GM19099 (cell line): ENCODE results near the gene DIS3L.

Experiments used
- POLR2A ChIP-seq: IDR thresholded peaks from 3 replicates; pipeline ENCODE4 v1.6.1; 2011; ENCODE audit warnings: low read depth; ENCODE audit not compliant: insufficient read length; ENCODE audit errors: extremely low read depth

Gene DIS3L

GRCh38 chr15:66269326-66270090, 23.9 kb upstream of the DIS3L start:
- TF ChIP-seq POLR2A, result no peak

DNA sequence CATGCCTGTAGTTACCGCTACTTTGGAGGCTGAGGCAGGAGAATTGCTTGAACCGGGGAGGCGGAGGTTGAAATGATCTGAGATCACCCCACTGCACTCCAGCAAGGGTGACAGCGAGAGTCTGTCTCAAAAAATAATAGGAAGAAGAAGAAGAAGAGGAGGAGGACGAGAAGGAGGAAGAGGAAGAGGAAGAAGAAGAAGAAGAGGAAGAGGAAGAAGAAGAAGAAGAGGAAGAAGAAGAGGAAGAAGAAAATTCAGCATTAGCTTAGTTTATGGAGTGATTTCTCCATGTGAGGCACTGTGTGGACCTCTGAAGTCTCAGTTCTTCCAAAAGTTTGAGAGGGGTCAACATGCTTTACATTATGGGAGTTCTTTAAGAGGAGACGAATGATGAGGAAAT, 22.4 kb upstream of the DIS3L start:
- no peak for TF ChIP-seq POLR2A

GRCh38 chr15:66275352-66275751, 18.0 kb upstream of the DIS3L start:
- no peak for TF ChIP-seq POLR2A

GRCh38 chr15:66276546-66276945, 16.8 kb upstream of the DIS3L start:
- no peak for TF ChIP-seq POLR2A

GRCh38 chr15:66278056-66278455, 15.3 kb upstream of the DIS3L start:
- no peak for TF ChIP-seq POLR2A

DNA sequence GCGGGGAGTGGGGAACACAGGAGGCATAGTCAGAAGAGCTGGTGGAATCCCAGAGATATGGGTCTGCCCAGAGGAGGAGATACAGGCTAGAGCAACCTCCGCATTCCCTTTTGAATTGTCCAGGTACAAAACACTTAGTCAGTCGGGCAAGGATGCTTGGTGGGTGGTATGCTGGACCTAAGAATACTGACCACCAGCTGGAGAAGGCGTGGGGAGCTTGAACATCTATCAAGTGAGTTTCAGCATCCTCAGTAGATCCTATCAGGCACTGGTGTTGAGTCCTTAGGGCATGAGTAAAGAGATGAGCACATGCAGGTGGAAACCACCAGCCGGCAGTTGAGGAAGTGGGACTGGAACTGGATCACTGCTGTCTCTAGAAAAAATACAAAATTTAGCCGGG, 14.7 kb upstream of the DIS3L start:
- TF ChIP-seq POLR2A, result no peak

DNA sequence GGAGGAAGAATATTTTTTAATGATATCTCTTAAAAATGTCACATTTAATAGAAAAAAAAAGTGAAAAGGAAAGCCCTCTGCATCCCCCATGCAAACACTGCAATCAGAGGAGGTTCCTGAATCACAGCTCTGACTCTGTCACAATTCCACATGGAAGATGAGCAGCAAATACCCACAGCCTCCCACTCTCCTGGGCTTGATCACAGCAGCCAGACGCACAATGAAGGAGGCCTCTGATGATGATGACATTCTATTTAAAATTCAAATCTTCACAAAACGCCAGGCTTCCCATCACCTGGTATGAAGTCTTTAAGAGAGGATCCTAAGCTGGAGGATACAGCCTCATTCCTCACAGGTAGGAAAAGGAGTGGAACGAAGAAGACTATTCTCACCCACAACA, 9.1 kb upstream of the DIS3L start:
- no peak for TF ChIP-seq POLR2A

GRCh38 chr15:66285533-66286280, 7.7 kb upstream of the DIS3L start:
- no peak for TF ChIP-seq POLR2A

DNA sequence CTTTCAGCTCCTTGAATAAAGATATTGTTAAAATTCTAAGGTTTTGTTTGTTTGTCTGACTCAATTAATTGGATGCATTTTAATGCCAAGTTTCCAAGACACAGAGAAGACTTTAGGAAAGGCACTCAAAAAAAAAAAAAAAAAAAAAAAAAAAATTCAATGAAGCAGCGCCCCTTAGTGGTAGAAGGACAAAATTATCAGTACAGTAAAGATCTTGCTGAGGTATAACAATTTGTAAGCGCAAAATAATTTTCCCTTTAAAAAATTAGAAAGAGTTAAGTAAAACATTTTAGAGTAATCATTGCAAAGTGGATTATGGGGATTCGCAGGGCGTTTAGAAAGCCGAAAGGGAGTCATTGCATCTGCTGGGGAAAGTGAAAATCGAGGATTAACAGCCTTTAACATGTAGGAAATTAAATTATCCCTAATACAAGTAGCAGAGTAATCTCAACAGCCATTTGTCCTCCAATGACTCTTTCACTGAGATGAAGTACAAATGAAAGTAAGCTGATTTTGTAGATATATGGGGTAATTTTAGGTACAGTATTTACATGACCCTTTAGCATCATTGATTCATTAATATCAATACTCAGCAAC, 5.8 kb upstream of the DIS3L start:
- no peak for TF ChIP-seq POLR2A

- no peak for TF ChIP-seq POLR2A
Measured at GRCh38 chr15:66288093-66288492, 5.3 kb upstream of the DIS3L start.

GRCh38 chr15:66288551-66289185, 4.7 kb upstream of the DIS3L start:
- TF ChIP-seq POLR2A, result no peak

GRCh38 chr15:66290007-66290406, 3.4 kb upstream of the DIS3L start:
- no peak for TF ChIP-seq POLR2A

GRCh38 chr15:66290518-66290917, 2.9 kb upstream of the DIS3L start:
- TF ChIP-seq POLR2A, result no peak

DNA sequence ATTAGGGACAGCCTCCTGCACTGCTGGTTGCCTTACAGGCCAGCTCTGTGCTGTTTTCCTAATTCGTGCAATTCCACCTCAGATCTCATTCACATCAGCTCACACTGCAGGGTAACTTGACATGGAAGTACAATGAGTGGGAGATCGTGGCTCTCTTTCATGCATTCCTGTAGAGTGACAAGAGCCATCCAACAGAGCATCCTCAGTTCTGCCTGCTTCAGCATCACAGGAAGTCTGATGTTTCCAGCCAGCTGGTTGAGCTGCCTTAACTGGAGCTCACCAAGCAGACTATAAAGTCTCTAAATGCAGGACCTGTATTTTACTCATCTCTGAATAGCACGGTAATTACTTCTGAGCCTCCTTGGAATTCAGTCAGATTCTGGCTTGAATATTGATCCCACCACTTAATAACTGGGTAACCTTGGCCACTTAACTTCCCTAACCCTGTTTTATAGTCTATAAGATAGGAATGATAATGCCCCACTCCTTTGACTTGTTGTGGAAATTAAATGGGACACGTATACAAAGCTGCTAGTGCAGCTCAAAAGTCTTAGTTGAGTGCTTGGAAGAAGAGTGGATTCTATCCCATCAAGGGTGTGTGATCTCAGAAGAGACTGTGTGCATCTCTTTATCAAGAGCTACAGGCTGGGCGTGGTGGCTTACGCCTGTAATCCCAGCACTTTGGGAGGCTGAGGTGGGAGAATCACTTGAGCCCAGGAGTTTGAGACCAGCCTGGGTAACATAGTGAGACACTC, 1.4 kb upstream of the DIS3L start:
- TF ChIP-seq POLR2A, result no peak
